ENCODE results near the gene LAMA3. TPM values are rescaled to one million over a fixed set of nuclear protein-coding genes. Genes with fewer than 3 reads are reported as not detected.

LAMA3 gene
- total RNA-seq, 1 donor from 2014 or later, result 3.5 TPM

- TF ChIP-seq, protein P1, sequence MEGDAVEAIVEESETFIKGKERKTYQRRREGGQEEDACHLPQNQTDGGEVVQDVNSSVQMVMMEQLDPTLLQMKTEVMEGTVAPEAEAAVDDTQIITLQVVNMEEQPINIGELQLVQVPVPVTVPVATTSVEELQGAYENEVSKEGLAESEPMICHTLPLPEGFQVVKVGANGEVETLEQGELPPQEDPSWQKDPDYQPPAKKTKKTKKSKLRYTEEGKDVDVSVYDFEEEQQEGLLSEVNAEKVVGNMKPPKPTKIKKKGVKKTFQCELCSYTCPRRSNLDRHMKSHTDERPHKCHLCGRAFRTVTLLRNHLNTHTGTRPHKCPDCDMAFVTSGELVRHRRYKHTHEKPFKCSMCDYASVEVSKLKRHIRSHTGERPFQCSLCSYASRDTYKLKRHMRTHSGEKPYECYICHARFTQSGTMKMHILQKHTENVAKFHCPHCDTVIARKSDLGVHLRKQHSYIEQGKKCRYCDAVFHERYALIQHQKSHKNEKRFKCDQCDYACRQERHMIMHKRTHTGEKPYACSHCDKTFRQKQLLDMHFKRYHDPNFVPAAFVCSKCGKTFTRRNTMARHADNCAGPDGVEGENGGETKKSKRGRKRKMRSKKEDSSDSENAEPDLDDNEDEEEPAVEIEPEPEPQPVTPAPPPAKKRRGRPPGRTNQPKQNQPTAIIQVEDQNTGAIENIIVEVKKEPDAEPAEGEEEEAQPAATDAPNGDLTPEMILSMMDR (IDR thresholded peaks at IDR 0.05; ENCODE audit: borderline replicate concordance), result no peak
- Histone ChIP-seq H3K4me3 (no peak overlapping the region), H3K36me3 (no peaks in the 10 kb centered on the region), H3K9me3 (replicated peaks) (no peaks in the 10 kb centered on the region), H3K27me3 (ENCODE audit: low read depth) (no peaks in the 10 kb centered on the region), H3K27ac (replicated peaks) (no peak overlapping the region), H3K4me1 (peaks cover 11% of the 10 kb centered on the region)
- intact Hi-C loops (cut with micrococcal nuclease), result loop anchor here (5.0 to 10.0 kb wide), 2 partner anchors 114 to 188 kb away; no protein-coding TSS in a partner anchor
- DNase-seq, result no peak
These were observed 121.1 kb downstream of the LAMA3 start for GRCh38 chr18:23810396-23810795.

- Histone ChIP-seq H3K27ac (replicated peaks) (no peak overlapping the region), H3K36me3 (no peaks in the 10 kb centered on the region), H3K27me3 (ENCODE audit: low read depth) (no peaks in the 10 kb centered on the region), H3K4me1 (peaks cover 12% of the 10 kb centered on the region), H3K9me3 (replicated peaks) (no peaks in the 10 kb centered on the region), H3K4me3 (no peak overlapping the region)
- intact Hi-C loops (cut with micrococcal nuclease), result loop anchor here (5.0 to 10.0 kb wide), 2 partner anchors 114 to 189 kb away; no protein-coding TSS in a partner anchor
- no peak for DNase-seq
- TF ChIP-seq, protein P1 (IDR thresholded peaks at IDR 0.05; ENCODE audit: borderline replicate concordance), result no peak
These were observed 121.9 kb downstream of the LAMA3 start for GRCh38 chr18:23811176-23811575.

- Histone ChIP-seq H3K9me3 (replicated peaks) (no peaks in the 10 kb centered on the region), H3K4me1 (peaks cover 12% of the 10 kb centered on the region), H3K36me3 (no peaks in the 10 kb centered on the region), H3K27ac (replicated peaks) (no peak overlapping the region), H3K4me3 (no peak overlapping the region), H3K27me3 (ENCODE audit: low read depth) (no peaks in the 10 kb centered on the region)
- intact Hi-C loops (cut with micrococcal nuclease), result loop anchor here (5.0 to 10.0 kb wide), 2 partner anchors 112 to 190 kb away; no protein-coding TSS in a partner anchor
- no peak for DNase-seq
- TF ChIP-seq, protein P1 (IDR thresholded peaks at IDR 0.05; ENCODE audit: borderline replicate concordance), result peak; percentile 73
These were observed 123.5 kb downstream of the LAMA3 start for GRCh38 chr18:23812546-23813440.

DNA sequence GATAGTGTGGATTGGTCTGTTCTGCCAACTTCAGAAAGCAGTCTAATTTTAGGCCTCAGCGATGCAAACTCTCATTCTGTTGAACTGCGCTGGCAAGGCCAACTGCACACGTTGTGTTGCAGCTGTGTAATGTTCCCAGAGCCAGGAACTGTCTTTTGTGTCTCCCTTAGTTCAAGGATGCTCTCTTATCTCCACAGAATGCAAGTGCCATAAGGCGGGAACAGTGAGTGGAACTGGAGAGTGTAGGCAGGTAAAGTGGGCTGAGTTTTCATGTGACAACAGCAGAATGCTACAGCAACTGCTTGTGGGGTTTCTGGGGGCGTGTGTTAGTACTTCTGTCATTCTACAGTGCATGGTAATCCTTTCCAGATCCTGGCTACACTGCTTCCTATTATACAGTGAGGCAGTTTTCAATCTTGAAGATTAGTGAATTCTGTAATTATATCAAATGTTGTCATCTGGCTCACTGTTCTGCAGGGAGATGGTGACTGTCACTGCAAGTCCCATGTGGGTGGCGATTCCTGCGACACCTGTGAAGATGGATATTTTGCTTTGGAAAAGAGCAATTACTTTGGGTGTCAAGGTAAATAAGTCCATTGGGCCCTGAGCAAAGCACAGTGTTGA, 125.8 kb downstream of the LAMA3 start:
- TF ChIP-seq, protein P1 (IDR thresholded peaks at IDR 0.05; ENCODE audit: borderline replicate concordance), result no peak
- H3K27me3 ChIP-seq (ENCODE audit: low read depth), result no peaks in the 10 kb centered on the region
- H3K36me3 ChIP-seq, result no peaks in the 10 kb centered on the region
- H3K27ac ChIP-seq (replicated peaks), result peak overlapping the region; percentile 78
- intact Hi-C loops (cut with micrococcal nuclease), result loop anchor here (5.0 to 10.0 kb wide), 2 partner anchors 110 to 193 kb away; no protein-coding TSS in a partner anchor
- H3K4me1 ChIP-seq, result peaks cover 12% of the 10 kb centered on the region
- no peak overlapping the region for H3K4me3 ChIP-seq
- DNase-seq, result peak; percentile 51
- no peaks in the 10 kb centered on the region for H3K9me3 ChIP-seq (replicated peaks)

DNA sequence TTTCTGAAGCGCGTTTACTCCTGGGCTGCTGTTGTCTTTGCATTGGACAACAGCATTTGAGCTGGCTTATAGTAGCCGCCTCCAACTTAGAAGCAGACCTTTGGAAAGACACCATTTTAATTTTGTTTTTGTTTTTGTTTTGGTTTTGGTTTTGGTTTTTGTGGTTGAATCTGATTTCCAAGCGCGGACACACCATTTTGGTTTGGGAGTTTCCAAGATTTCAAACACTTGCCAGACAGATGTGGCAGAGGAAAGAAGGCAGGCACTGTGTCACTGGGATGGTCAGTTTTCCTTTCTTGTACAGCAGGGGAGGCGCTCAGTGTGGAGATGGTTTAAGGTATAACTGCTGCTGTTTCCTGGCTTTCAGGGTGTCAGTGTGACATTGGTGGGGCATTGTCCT, 126.8 kb downstream of the LAMA3 start:
- no peak overlapping the region for H3K4me3 ChIP-seq
- no peaks in the 10 kb centered on the region for H3K9me3 ChIP-seq (replicated peaks)
- no peaks in the 10 kb centered on the region for H3K36me3 ChIP-seq
- TF ChIP-seq, protein P1 (IDR thresholded peaks at IDR 0.05; ENCODE audit: borderline replicate concordance), result no peak
- DNase-seq, result no peak
- peaks cover 12% of the 10 kb centered on the region for H3K4me1 ChIP-seq
- peak overlapping the region; percentile 78 for H3K27ac ChIP-seq (replicated peaks)
- H3K27me3 ChIP-seq (ENCODE audit: low read depth), result no peaks in the 10 kb centered on the region
- intact Hi-C loops (cut with micrococcal nuclease), result loop anchor here (10.0 kb wide), 1 partner anchor 109 kb away; no protein-coding TSS in a partner anchor
